Neural cell (in vitro differentiated cells): ENCODE measurements around the gene PPFIA4. TPM values are rescaled to one million over a fixed set of nuclear protein-coding genes. Genes with fewer than 3 reads are reported as not detected.

Experiments used
- H2AFZ ChIP-seq: fragments of 200-600, 300-800 bp; sonication (generic), shearing (Covaris generic); 2 replicates; pipeline ENCODE4 v1.6.0; 2014; ENCODE audit warnings: low read depth, mild to moderate bottlenecking, antibody characterized with exemption, low read length, moderate library complexity
- H3F3A ChIP-seq: fragments of 200-600 bp; shearing (Covaris generic); 2 replicates; pipeline ENCODE4 v1.6.1; 2016; ENCODE audit warnings: mild to moderate bottlenecking, moderate library complexity, mixed read lengths, antibody characterized with exemption, low read length; ENCODE audit not compliant: insufficient read depth, poor library complexity, severe bottlenecking
- H3K27ac ChIP-seq: fragments of 200-600, 300-800 bp; sonication (generic), shearing (Covaris generic); 2 replicates; pipeline ENCODE4 v1.5.1; 2014; ENCODE audit warnings: mild to moderate bottlenecking, low read length, moderate library complexity
- H3K27me3 ChIP-seq: fragments of 300-800, 200-600 bp; sonication (generic), shearing (Covaris generic); 2 replicates; pipeline ENCODE4 v1.6.0; 2014; ENCODE audit warnings: mild to moderate bottlenecking, low read depth, low read length, moderate library complexity; ENCODE audit not compliant: insufficient read depth
- H3K36me3 ChIP-seq: fragments of 300-800, 200-600 bp; sonication (generic), shearing (Covaris generic); 2 replicates; pipeline ENCODE4 v1.5.1; 2014; ENCODE audit warnings: mild to moderate bottlenecking, antibody characterized with exemption, low read length, moderate library complexity; ENCODE audit not compliant: insufficient read depth
- H3K4me2 ChIP-seq: fragments of 300-800, 200-600 bp; sonication (generic), shearing (Covaris generic); 2 replicates; pipeline ENCODE4 v1.6.0; 2014; ENCODE audit warnings: mild to moderate bottlenecking, low read length
- H3K4me3 ChIP-seq: fragments of 300-800, 200-600 bp; sonication (generic), shearing (Covaris generic); 2 replicates; pipeline ENCODE4 v1.5.1; 2014; ENCODE audit warnings: mild to moderate bottlenecking, low read length, moderate library complexity
- H3K79me2 ChIP-seq: fragments of 200-600 bp; shearing (Covaris generic); replicated peaks from 2 replicates; pipeline ENCODE4 v1.6.0; 2014; ENCODE audit warnings: mild to moderate bottlenecking, low read length, moderate library complexity; ENCODE audit not compliant: insufficient read depth
- H3K9ac ChIP-seq: fragments of 300-800, 200-600 bp; sonication (generic), shearing (Covaris generic); 2 replicates; pipeline ENCODE4 v1.6.1; 2016; ENCODE audit warnings: mild to moderate bottlenecking, low read length, mixed read lengths
- H3K9me2 ChIP-seq: fragments of 200-600 bp; shearing (Covaris generic); 2 replicates; pipeline ENCODE4 v1.6.1; 2016; ENCODE audit warnings: mild to moderate bottlenecking, low read length, mixed read lengths; ENCODE audit not compliant: insufficient read depth
- H3K9me3 ChIP-seq: fragments of 200-600, 300-800 bp; sonication (generic), shearing (Covaris generic); 2 replicates; pipeline ENCODE4 v1.6.1; 2016; ENCODE audit warnings: mild to moderate bottlenecking, mixed run types, low read length, moderate library complexity, mixed read lengths
- H4K20me1 ChIP-seq: fragments of 200-600 bp; shearing (Covaris generic); 2 replicates; pipeline ENCODE4 v1.6.1; 2016; ENCODE audit warnings: mild to moderate bottlenecking, mixed run types; ENCODE audit not compliant: insufficient read depth
- EP300 ChIP-seq: fragments of 450-650 bp; conservative IDR thresholded peaks from 2 replicates; pipeline ENCODE4 v1.6.1; 2014; ENCODE audit warnings: antibody characterized with exemption, mild to moderate bottlenecking, moderate library complexity; ENCODE audit not compliant: poor library complexity, severe bottlenecking
- EZH2 ChIP-seq: fragments of 200-600, 300-800 bp; shearing (Covaris generic), sonication (generic); IDR thresholded peaks from 2 replicates; pipeline ENCODE4 v1.6.1; 2014; ENCODE audit warnings: antibody characterized with exemption, low read length, borderline replicate concordance, mild to moderate bottlenecking; ENCODE audit not compliant: insufficient read depth, poor library complexity, severe bottlenecking
- MXI1 ChIP-seq: fragments of 450-650 bp; conservative IDR thresholded peaks from 2 replicates; pipeline ENCODE4 v1.6.1; 2014; ENCODE audit warnings: antibody characterized with exemption, mild to moderate bottlenecking; ENCODE audit not compliant: poor library complexity, severe bottlenecking
- POLR2AphosphoS5 ChIP-seq: IDR thresholded peaks from 2 replicates; pipeline ENCODE4 v1.6.1; 2012
- RAD21 ChIP-seq: fragments of 450-650 bp; conservative IDR thresholded peaks from 2 replicates; pipeline ENCODE4 v1.6.1; 2014; ENCODE audit warnings: antibody characterized with exemption, mild to moderate bottlenecking, moderate library complexity
- SMC3 ChIP-seq: fragments of 450-650 bp; conservative IDR thresholded peaks from 2 replicates; pipeline ENCODE4 v1.6.1; 2014; ENCODE audit warnings: antibody characterized with exemption, mild to moderate bottlenecking, moderate library complexity; ENCODE audit not compliant: poor library complexity
- TAF1 ChIP-seq: IDR thresholded peaks from 2 replicates; pipeline ENCODE4 v1.6.1; 2012; ENCODE audit warnings: low read depth
- polyA plus RNA-seq: library from polyadenylated mRNA; depleted of rRNA; stranded (reverse); fragments of >200 nt; gene quantifications from 2 replicates; pipeline ENCODE4 v1.2.3, GENCODE V29; 2014
- TF ChIP-seq, protein P1 (sequence below): fragments of 450-650 bp; IDR thresholded peaks from 2 replicates; pipeline ENCODE4 v1.5.1; 2014; ENCODE audit warnings: antibody characterized with exemption, mild to moderate bottlenecking, moderate library complexity; ENCODE audit not compliant: poor library complexity, severe bottlenecking
- TF ChIP-seq, protein P2 (sequence below): IDR thresholded peaks from 2 replicates; pipeline ENCODE4 v1.6.1; 2012; ENCODE audit warnings: borderline replicate concordance

The PPFIA4 gene
- polyA plus RNA-seq, 1 donor from 2014 or later: 1.6 TPM

GRCh38 chr1:203058676-203058935 lies 32.3 kb downstream of the PPFIA4 start:
- Histone ChIP-seq H3K9me2 (no peaks in the 10 kb centered on the region), H3K9ac (no peak overlapping the region), H3K9me3 (no peaks in the 10 kb centered on the region), H2AFZ (no peak overlapping the region), H3K27me3 (no peaks in the 10 kb centered on the region), H3K27ac (no peak overlapping the region), H3K4me2 (no peak overlapping the region), H3F3A (no peaks in the 10 kb centered on the region), H3K79me2 (no peaks in the 10 kb centered on the region), H3K4me3 (no peak overlapping the region), H4K20me1 (no peaks in the 10 kb centered on the region), H3K36me3 (no peaks in the 10 kb centered on the region)
- TF ChIP-seq EP300 (no peak), TAF1 (no peak), POLR2AphosphoS5 (no peak)
- TF ChIP-seq, protein P1, sequence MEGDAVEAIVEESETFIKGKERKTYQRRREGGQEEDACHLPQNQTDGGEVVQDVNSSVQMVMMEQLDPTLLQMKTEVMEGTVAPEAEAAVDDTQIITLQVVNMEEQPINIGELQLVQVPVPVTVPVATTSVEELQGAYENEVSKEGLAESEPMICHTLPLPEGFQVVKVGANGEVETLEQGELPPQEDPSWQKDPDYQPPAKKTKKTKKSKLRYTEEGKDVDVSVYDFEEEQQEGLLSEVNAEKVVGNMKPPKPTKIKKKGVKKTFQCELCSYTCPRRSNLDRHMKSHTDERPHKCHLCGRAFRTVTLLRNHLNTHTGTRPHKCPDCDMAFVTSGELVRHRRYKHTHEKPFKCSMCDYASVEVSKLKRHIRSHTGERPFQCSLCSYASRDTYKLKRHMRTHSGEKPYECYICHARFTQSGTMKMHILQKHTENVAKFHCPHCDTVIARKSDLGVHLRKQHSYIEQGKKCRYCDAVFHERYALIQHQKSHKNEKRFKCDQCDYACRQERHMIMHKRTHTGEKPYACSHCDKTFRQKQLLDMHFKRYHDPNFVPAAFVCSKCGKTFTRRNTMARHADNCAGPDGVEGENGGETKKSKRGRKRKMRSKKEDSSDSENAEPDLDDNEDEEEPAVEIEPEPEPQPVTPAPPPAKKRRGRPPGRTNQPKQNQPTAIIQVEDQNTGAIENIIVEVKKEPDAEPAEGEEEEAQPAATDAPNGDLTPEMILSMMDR: no peak

- Histone ChIP-seq H3K9me3 (no peaks in the 10 kb centered on the region), H3K27ac (no peak overlapping the region), H3K9ac (no peak overlapping the region), H4K20me1 (no peaks in the 10 kb centered on the region), H3K27me3 (no peaks in the 10 kb centered on the region), H3K9me2 (no peaks in the 10 kb centered on the region), H2AFZ (no peak overlapping the region), H3F3A (no peaks in the 10 kb centered on the region), H3K4me2 (no peak overlapping the region), H3K4me3 (no peak overlapping the region), H3K36me3 (no peaks in the 10 kb centered on the region), H3K79me2 (no peaks in the 10 kb centered on the region)
- TF ChIP-seq EZH2 (no peak), RAD21 (no peak), TAF1 (no peak), POLR2AphosphoS5 (no peak), SMC3 (no peak), MXI1 (no peak), EP300 (no peak)
- TF ChIP-seq, protein P1: no peak
- TF ChIP-seq, protein P2, sequence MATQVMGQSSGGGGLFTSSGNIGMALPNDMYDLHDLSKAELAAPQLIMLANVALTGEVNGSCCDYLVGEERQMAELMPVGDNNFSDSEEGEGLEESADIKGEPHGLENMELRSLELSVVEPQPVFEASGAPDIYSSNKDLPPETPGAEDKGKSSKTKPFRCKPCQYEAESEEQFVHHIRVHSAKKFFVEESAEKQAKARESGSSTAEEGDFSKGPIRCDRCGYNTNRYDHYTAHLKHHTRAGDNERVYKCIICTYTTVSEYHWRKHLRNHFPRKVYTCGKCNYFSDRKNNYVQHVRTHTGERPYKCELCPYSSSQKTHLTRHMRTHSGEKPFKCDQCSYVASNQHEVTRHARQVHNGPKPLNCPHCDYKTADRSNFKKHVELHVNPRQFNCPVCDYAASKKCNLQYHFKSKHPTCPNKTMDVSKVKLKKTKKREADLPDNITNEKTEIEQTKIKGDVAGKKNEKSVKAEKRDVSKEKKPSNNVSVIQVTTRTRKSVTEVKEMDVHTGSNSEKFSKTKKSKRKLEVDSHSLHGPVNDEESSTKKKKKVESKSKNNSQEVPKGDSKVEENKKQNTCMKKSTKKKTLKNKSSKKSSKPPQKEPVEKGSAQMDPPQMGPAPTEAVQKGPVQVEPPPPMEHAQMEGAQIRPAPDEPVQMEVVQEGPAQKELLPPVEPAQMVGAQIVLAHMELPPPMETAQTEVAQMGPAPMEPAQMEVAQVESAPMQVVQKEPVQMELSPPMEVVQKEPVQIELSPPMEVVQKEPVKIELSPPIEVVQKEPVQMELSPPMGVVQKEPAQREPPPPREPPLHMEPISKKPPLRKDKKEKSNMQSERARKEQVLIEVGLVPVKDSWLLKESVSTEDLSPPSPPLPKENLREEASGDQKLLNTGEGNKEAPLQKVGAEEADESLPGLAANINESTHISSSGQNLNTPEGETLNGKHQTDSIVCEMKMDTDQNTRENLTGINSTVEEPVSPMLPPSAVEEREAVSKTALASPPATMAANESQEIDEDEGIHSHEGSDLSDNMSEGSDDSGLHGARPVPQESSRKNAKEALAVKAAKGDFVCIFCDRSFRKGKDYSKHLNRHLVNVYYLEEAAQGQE: no peak
Measured at GRCh38 chr1:203059485-203059884, 33.2 kb downstream of the PPFIA4 start.
